Dendritic cell treated with granulocyte-macrophage colony-stimulating factor and Interleukin-4, amounts not matched to agents 40 ng/mL and 50 ng/mL, for 4 days (primary cell): ENCODE measurements around the gene ATP5F1B.

Experiments
- H3K27ac Mint-ChIP-seq: one replicate; pipeline ENCODE4 v1.8.0; 2022; ENCODE audit warnings: mild to moderate bottlenecking, mixed read lengths
- H3K27me3 Mint-ChIP-seq: one replicate; pipeline ENCODE4 v1.8.0; 2022; ENCODE audit warnings: mild to moderate bottlenecking, mixed read lengths
- H3K36me3 Mint-ChIP-seq: one replicate; pipeline ENCODE4 v1.8.0; 2022; ENCODE audit warnings: low read depth, mixed read lengths
- H3K4me1 Mint-ChIP-seq: one replicate; pipeline ENCODE4 v1.8.0; 2022; ENCODE audit warnings: low read depth, mixed read lengths
- H3K4me3 Mint-ChIP-seq: one replicate; pipeline ENCODE4 v1.8.0; 2022; ENCODE audit warnings: mild to moderate bottlenecking, moderate library complexity, mixed read lengths
- H3K9me3 Mint-ChIP-seq: one replicate; pipeline ENCODE4 v1.8.0; 2022; ENCODE audit warnings: mixed read lengths
- intact Hi-C: fragments of 100-400 bp; cut with micrococcal nuclease; formaldehyde crosslinking; loops from one replicate; pipeline ENCODE4 v1.15.0; 2022

ATP5F1B gene

DNA sequence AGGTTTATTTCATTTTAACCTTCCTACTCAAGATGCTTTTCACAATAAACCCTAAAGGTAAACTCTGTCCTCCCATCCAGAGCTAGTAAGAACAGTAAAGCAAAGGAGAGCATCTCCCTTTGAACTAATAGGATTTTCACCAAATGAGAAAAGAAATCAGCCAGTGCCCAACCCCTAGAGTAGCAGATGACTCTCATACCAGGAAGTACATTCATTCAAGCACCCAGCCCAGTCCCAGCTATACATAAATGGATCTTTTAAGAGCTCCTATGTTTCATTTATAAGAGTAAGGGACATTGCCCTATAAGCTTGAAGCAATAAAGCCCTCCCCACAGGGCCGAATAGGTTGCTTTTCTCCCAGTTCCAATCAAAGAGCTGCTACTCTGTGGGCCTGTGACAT lies 23.2 kb downstream of the ATP5F1B start:
- Mint-ChIP-seq H3K4me3 (no peak overlapping the region), H3K36me3 (peaks cover 90% of the 10 kb centered on the region), H3K9me3 (no peaks in the 10 kb centered on the region), H3K27ac (no peak overlapping the region), H3K4me1 (peaks cover 19% of the 10 kb centered on the region), H3K27me3 (no peaks in the 10 kb centered on the region)
- intact Hi-C loops = no loop called here

- Mint-ChIP-seq H3K4me1 (no peaks in the 10 kb centered on the region), H3K27me3 (no peaks in the 10 kb centered on the region), H3K36me3 (peaks cover 93% of the 10 kb centered on the region), H3K4me3 (no peak overlapping the region), H3K9me3 (no peaks in the 10 kb centered on the region), H3K27ac (no peak overlapping the region)
- intact Hi-C loops = no loop called here
Measured at GRCh38 chr12:56616925-56617324, 28.9 kb downstream of the ATP5F1B start.

DNA sequence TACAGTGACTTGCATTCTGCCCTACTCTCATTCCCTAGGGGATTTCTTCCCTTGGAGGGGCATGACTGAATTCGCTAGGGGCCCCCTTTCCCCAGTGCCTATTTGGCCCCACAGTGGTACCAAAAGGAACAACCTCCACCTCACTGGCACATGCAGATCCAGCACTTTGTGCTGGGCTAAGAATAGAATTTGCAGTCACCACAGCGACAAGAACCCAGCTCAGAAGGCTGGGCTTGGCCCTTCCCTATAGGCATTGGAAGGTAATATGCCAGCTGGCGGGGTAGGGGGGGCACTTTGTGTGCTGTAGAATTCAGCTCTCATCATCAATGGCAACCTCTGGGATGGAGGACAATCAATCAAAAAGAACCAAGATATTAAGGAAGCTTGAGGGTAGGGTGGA lies 29.5 kb downstream of the ATP5F1B start:
- Mint-ChIP-seq H3K27me3 (no peaks in the 10 kb centered on the region), H3K27ac (no peak overlapping the region), H3K4me3 (no peak overlapping the region), H3K9me3 (no peaks in the 10 kb centered on the region), H3K36me3 (peaks cover 98% of the 10 kb centered on the region), H3K4me1 (no peaks in the 10 kb centered on the region)
- intact Hi-C loops = no loop called here

GRCh38 chr12:56614627-56615026 lies 31.2 kb downstream of the ATP5F1B start:
- Mint-ChIP-seq H3K27me3 (no peaks in the 10 kb centered on the region), H3K4me3 (no peak overlapping the region), H3K36me3 (peaks cover 98% of the 10 kb centered on the region), H3K9me3 (no peaks in the 10 kb centered on the region), H3K27ac (no peak overlapping the region), H3K4me1 (no peaks in the 10 kb centered on the region)
- intact Hi-C loops = no loop called here

DNA sequence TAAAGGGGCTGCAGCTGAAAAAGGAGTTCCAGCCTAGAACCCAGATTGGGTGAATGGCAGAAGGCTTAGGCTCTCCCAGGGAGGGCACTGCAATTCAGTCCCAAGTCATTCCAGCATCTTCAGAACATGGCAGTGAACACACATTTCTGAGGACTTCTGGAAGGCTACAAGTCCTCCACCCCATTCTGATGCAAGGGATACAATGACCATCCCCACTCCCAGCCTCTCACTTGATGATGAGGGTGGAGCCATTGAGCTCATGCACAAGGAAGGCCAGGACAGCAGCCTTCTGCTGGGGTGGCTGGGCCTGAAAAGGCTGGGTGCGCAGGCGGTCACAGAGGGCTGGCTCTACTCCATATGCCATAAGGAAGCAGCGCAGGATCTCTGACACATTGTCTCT lies 41.4 kb downstream of the ATP5F1B start:
- Mint-ChIP-seq H3K36me3 (peaks cover 100% of the 10 kb centered on the region), H3K27ac (no peak overlapping the region), H3K9me3 (no peaks in the 10 kb centered on the region), H3K27me3 (no peaks in the 10 kb centered on the region), H3K4me1 (no peaks in the 10 kb centered on the region), H3K4me3 (no peak overlapping the region)
- intact Hi-C loops = no loop called here

GRCh38 chr12:56602239-56602638 lies 43.5 kb downstream of the ATP5F1B start:
- H3K36me3 Mint-ChIP-seq = peaks cover 100% of the 10 kb centered on the region
- no peak overlapping the region for H3K4me3 Mint-ChIP-seq
- intact Hi-C loops = no loop called here
- no peaks in the 10 kb centered on the region for H3K9me3 Mint-ChIP-seq
- H3K4me1 Mint-ChIP-seq = no peaks in the 10 kb centered on the region
- H3K27ac Mint-ChIP-seq = no peak overlapping the region
- no peaks in the 10 kb centered on the region for H3K27me3 Mint-ChIP-seq

DNA sequence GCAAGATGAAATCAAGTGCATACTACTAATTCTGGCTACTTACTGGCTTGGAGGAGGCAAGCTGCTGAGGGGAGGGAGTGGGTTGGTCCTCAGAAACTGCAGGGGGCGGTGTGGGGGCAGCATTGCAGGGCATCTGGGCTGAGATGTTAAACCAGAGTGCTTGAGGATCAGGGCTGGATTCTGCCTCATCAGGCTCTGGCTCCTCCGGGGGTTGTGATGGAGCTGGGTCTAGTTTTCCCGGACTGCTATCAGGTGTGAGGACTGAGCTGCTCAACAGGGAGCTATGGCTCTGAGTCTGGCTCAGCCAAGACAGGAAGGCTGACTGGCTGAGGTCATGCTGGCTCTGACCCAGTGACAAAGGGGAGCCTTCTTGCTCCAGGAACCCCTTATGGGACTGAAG lies 44.3 kb downstream of the ATP5F1B start:
- Mint-ChIP-seq H3K36me3 (peaks cover 100% of the 10 kb centered on the region), H3K27me3 (no peaks in the 10 kb centered on the region), H3K4me1 (no peaks in the 10 kb centered on the region), H3K4me3 (no peak overlapping the region), H3K27ac (no peak overlapping the region), H3K9me3 (no peaks in the 10 kb centered on the region)
- intact Hi-C loops = no loop called here

GRCh38 chr12:56600753-56601152 lies 45.0 kb downstream of the ATP5F1B start:
- no peak overlapping the region for H3K27ac Mint-ChIP-seq
- no peaks in the 10 kb centered on the region for H3K9me3 Mint-ChIP-seq
- intact Hi-C loops = no loop called here
- H3K4me3 Mint-ChIP-seq = no peak overlapping the region
- H3K36me3 Mint-ChIP-seq = peaks cover 100% of the 10 kb centered on the region
- H3K27me3 Mint-ChIP-seq = no peaks in the 10 kb centered on the region
- no peaks in the 10 kb centered on the region for H3K4me1 Mint-ChIP-seq

- Mint-ChIP-seq H3K27ac (no peak overlapping the region), H3K4me3 (no peak overlapping the region), H3K27me3 (no peaks in the 10 kb centered on the region), H3K36me3 (peaks cover 100% of the 10 kb centered on the region), H3K9me3 (no peaks in the 10 kb centered on the region), H3K4me1 (no peaks in the 10 kb centered on the region)
- intact Hi-C loops = no loop called here
Measured at GRCh38 chr12:56599797-56600196, 46.0 kb downstream of the ATP5F1B start.

DNA sequence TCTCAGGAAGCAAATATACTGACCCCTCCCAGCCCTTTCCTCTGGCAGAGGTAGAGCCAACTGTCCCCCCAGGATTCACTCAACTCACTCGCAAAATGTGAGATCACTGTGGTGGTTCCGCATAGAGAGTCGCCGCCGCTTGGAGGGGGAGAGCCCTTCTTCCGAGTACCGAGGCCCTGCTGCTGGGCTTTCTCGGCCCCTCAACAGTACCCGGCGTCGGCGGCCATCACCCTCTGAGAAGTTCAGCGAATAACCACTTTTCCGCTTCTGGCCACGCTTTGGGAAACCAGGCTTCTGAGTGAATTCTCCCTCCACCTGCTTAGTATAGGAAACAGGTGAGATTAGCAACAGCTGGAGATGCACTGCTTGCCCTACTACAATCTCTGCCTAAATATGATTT lies 46.7 kb downstream of the ATP5F1B start:
- no peak overlapping the region for H3K4me3 Mint-ChIP-seq
- H3K4me1 Mint-ChIP-seq = peaks cover 6% of the 10 kb centered on the region
- no peaks in the 10 kb centered on the region for H3K9me3 Mint-ChIP-seq
- intact Hi-C loops = no loop called here
- no peaks in the 10 kb centered on the region for H3K27me3 Mint-ChIP-seq
- H3K27ac Mint-ChIP-seq = no peak overlapping the region
- peaks cover 100% of the 10 kb centered on the region for H3K36me3 Mint-ChIP-seq

DNA sequence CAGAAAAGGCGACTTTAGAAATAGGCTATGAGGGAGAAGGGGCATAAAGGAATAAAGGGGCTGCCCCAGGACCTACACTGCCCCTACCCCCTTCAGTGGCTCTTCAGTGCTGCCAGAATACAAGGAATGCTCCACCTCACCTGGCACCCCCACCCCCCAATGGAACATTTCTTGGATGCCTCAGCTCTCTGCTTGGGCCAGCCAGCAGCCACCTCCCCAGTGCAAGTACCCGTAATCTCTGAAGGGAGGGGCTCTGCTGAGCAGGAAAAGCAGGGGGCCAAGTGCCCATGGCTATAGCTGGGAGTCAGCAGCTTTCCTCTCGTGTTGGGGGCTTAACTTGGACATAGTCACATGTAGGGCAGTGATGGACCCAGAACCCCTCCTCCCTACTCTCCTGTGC lies 49.0 kb downstream of the ATP5F1B start:
- Mint-ChIP-seq H3K36me3 (peaks cover 96% of the 10 kb centered on the region), H3K4me1 (peaks cover 9% of the 10 kb centered on the region), H3K27ac (no peak overlapping the region), H3K27me3 (no peaks in the 10 kb centered on the region), H3K9me3 (no peaks in the 10 kb centered on the region), H3K4me3 (no peak overlapping the region)
- intact Hi-C loops = no loop called here

DNA sequence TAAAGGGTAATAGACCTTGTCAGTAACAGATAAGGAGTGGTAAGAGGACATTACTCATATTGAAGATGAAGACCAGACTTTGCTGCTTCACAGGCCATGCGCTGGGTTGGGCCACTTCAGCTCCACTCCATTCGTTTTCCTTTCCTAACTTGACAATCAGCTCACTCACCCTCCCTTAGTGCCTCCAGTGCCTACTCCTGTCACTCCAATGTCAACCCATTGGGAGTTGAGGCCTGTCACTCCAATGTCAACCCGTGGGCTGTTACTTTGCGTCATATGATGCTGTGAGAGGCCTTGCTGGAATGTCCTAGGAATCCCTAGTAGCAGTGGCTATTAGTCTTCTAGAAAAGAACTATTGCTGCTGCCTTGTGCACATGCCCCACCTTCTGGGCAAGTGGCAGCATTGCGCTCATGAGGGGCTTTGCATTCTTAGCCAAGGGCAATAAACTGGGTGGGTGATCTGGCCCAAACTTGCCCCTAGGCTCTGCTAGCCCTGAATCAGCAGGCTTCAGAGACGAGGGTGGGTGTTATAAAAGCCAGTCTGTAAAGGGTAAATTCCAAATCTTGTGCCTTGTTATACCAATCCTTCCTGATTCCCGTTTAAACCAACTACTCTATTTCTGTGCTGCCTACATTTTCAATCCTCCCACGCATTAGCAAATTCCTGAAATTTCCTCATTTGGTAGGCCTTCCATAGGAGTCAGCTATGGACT lies 51.7 kb downstream of the ATP5F1B start:
- Mint-ChIP-seq H3K27me3 (no peaks in the 10 kb centered on the region), H3K27ac (no peak overlapping the region), H3K4me3 (no peak overlapping the region), H3K9me3 (no peaks in the 10 kb centered on the region), H3K4me1 (peaks cover 9% of the 10 kb centered on the region), H3K36me3 (peaks cover 94% of the 10 kb centered on the region)
- intact Hi-C loops = loop anchor here (1.0 kb wide), 1 partner anchor 81 kb away; no protein-coding TSS in a partner anchor

DNA sequence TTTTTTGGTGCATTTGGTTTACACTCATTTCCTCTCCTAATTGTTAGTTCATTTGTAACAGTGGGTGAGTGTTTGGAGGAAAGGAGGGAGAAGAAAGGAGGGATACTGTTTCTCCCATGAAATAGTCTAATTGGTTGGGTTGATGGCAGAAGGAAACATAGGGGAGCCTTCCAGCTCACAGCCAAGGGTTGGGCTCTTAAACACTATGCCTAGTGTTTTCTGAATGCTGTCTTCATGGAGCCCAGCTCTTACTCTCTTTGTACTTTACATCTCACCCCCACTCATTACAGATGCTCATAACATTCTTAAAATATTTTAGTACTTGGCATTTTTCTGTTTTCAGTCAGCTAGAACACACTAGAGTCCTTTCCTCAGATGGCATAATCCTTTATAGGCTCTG lies 53.8 kb downstream of the ATP5F1B start:
- intact Hi-C loops = no loop called here
- Mint-ChIP-seq H3K9me3 (no peaks in the 10 kb centered on the region), H3K27me3 (no peaks in the 10 kb centered on the region), H3K27ac (no peak overlapping the region), H3K4me3 (no peak overlapping the region), H3K4me1 (peaks cover 9% of the 10 kb centered on the region), H3K36me3 (peaks cover 94% of the 10 kb centered on the region)

GRCh38 chr12:56591126-56591525 lies 54.7 kb downstream of the ATP5F1B start:
- Mint-ChIP-seq H3K27ac (no peak overlapping the region), H3K9me3 (no peaks in the 10 kb centered on the region)
- intact Hi-C loops = no loop called here

DNA sequence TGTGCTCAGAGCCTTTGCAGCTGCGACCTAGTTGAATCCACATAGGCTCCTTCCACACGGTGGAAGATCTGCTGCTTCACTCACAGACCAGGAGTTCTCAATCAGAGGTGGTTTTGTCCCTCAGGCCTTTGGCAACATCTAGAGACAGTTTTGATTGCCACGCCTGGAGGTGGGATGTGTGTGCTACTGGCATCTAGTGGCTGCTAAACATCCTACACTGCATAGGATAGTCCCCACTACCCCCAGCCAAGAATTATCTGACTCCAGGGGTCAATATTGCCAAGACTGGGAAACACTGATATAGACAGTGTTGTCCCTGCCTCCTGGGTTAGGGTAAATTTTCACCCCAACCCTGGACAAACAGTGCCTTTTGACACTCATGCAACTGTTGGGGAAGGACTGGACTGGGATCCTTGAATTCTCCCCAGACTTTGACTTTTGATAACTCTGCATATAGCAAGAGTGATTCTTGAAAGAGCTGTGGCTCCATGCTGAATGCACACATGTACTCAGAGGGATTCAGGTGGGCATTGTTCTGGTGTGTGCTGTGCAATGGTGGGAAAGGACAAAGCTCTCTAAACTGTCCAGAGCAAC lies 55.5 kb downstream of the ATP5F1B start:
- intact Hi-C loops = no loop called here

More at GRCh38 chr12:56591126-56591525, 54.7 kb downstream of the ATP5F1B start:
- Mint-ChIP-seq H3K27me3 (no peaks in the 10 kb centered on the region), H3K4me3 (no peak overlapping the region), H3K36me3 (peaks cover 92% of the 10 kb centered on the region), H3K4me1 (peaks cover 9% of the 10 kb centered on the region)

More for the DNA sequence above, 55.5 kb downstream of the ATP5F1B start:
- no peak overlapping the region for H3K4me3 Mint-ChIP-seq
- H3K9me3 Mint-ChIP-seq = no peaks in the 10 kb centered on the region
- no peaks in the 10 kb centered on the region for H3K27me3 Mint-ChIP-seq
- H3K4me1 Mint-ChIP-seq = peaks cover 9% of the 10 kb centered on the region
- H3K36me3 Mint-ChIP-seq = peaks cover 84% of the 10 kb centered on the region
- no peak overlapping the region for H3K27ac Mint-ChIP-seq
